Stimulated activated CD4-positive, alpha-beta T cell treated with anti-CD3 and anti-CD28 coated beads, Interleukin-4, amount 100 ng/mL, for 1 hour (primary cell): Measurements from ENCODE around the gene SMYD1.

ENCODE experiments used
- DNase-seq: peaks from one replicate; pipeline ENCODE4 v3.0.0-alpha.2; 2020

Gene SMYD1

DNA sequence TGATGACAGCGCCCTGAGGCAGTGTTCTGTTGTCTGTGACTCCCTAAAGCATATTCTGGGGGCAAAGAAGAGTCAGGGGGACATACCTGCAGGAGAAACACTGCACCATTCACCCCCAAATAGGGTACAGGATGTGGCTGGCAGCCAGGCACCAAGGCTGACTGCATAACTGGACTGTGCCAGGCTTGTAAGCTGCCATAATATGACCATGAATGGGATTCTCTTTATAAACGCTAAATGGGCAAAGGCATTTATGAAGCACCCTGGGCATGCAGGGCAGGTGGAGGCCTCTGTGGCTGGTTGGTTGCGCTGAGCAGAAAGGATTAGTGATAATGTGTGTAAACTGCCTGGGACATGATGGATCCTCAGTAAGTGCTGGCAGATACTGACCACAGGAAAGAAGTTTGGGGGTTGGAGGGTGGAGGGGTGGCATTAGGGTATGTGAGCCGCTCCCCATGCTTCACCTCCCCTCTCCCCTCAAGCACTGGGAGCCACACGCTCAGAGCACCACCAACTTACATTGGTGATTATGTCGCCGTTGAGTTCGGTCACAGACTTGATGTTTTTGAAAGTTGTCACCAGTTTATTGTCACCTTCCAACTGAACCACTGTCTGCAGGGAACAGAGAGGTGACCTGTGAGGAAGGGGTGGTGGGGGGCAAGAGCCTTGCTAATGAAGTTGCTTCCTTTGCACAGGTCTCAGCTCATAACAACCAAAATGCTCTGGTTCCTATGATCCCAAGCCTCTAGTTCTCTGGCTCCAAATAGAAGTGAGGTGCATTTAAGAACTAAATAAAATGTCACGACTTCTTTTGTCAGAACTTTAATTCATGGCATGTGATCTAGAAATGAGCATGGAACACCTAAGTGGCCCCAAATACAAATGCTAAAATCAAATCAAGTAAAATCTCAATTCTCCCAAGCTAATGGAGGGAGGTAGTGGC, 56.6 kb downstream of the SMYD1 start:
- DNase-seq, result no peak

DNA sequence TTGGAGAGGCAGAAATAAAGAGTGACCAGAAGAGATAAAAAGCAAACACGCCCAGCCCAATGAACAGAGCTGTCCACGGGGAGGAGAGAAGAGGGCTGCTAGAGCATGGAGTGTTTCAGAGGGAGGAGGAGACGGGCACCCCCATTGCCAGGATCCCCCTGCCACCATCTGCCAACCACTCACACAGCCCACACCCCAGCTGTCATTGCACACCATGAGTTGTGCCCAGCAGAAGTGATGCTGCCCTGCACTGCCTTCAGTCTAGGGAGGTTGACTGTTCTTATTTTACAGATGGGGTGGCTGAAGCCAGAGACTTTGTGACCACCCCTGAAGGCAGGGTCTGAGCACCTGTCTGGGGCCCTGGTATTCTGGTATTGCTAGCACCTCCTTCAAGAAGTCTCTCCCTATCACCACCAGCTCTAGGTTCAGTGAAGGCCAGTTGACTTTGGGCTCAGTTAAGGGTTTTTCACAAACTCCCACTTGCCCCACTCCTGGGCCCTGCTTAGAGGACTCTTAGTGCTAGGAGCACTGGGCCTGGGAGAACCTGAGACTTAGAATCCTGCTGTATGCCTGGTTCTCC, 57.8 kb downstream of the SMYD1 start:
- DNase-seq, result no peak

DNA sequence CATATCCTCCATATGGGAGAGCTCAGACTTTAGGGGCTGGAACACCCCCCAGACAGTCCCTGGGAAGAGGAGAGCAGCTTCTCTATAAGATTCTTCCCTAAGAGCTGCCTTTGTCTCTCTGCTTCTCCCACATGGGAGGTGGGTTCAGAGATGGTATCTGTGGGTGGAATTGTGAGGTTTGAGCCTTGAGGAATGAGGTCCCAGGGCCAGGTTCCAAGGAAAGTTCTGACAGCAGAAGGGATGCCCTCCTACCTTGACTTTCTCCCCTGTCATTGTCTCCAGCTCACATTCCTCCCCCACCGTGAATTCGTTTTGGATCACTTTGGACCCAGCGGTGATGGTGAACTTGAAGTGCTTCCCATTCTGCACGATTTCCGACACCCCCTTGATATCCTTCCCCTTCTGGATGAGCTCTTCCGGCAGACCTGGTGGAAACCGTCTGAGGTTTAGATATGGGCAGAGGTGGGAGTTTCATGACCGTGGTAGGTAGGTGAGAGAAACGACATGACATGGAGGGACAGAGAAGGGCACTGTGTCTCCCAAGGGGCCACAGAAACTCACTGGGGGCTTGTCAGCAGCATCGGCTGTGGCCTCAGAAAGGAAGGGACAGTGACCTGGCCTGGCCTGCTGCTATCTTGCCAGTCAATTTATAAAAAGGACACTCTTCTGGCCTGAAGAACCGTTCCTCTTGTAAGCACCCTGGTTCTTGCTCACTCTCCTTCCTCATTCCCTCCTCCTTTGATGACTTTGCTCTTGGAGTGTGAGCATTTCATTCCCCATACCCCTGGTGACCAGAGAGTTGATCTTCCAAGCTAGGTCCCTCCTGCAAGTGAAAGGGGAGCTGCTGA, 58.5 kb downstream of the SMYD1 start:
- no peak for DNase-seq

DNA sequence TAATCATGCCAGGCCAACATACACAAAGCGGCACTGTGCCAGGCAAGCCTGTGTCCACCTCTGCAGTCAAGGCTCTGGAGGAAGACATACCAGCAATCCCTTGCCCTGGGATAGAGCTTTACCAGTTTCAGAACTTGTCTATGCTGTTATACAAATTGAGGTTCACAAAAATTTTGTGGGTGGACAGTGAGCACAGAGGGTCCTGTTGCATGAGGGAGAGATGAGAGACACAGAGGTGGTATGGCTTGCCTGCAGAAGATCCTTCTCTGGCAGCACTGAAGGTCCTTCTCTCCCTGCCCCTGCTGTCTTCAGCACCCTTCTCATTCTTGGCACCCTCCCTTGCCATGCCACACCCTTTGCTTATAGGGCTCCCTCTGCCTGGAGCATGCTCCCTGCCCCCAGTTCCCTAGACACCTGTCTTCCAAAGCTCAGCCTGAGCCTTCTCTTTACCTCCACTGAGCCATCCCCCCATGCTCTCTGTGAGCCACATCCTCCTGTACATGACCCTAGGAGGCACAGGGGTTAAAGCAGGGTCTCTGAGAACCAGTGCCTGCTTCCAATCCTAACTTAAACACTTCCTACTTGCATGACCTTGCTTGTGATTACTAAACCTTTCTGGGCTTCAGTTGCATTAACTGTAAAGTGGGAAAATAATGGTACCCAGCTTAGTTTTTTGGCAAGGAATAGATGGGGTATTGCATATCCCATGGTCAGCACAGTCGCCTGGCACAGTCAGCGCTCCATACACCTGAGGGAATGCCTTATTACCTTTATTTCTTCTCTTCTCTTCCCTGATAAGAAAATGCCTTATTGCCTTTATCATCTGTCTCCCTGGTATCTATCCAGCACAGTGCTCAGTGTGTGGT, 59.4 kb downstream of the SMYD1 start:
- no peak for DNase-seq

DNA sequence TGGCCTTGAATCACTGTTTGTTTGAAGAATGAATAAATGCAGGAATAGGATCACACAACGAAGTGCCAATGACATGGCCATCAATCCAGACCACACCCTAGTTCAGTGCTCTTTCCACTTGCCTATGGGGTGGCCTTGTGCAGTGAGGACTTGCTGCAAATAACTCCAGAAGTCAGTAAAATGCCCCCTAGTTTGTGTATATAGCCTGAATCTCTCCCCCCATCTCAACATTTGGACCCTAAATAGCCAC, 59.9 kb downstream of the SMYD1 start:
- no peak for DNase-seq

DNA sequence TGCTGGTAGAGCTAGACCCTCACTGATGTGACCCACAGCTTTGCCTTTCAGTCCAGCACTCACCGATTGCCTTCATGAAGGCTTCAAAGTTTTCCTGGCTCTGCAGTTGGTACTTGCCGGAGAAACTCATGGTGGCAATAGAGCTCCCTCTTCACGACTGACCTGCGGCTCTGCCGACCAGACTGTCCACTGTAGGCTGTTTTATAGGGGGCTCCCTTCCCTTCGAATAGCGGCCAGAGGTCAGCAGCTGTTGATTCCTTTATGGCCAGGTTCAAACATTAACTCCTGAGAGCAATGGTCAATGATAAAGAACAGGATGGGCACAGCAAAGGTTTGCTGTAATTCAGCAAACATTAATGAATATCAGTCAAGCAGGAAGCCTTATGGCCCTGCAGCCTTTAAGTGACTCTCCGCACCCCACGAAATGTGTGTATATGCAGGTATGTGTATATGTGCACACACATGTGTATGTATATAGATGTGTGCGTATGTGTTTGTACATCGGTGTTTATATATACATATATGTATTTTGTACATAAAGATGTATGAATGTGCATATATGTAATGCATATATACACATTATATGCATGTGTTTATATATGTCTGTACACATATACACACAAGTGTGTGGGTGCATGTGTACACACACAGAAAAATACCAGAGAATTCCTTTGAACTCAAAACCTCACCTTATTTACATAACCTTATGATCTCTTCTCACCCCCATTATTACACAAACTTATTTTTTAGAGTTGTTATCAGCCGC, 60.4 kb downstream of the SMYD1 start, which contains the start of gene FABP1:
Gene FABP1 (minus strand): TSS at position 175 of the 766 bp plus-strand sequence. CDS start 45 bp downstream, at position 130.
- DNase-seq, result no peak

DNA sequence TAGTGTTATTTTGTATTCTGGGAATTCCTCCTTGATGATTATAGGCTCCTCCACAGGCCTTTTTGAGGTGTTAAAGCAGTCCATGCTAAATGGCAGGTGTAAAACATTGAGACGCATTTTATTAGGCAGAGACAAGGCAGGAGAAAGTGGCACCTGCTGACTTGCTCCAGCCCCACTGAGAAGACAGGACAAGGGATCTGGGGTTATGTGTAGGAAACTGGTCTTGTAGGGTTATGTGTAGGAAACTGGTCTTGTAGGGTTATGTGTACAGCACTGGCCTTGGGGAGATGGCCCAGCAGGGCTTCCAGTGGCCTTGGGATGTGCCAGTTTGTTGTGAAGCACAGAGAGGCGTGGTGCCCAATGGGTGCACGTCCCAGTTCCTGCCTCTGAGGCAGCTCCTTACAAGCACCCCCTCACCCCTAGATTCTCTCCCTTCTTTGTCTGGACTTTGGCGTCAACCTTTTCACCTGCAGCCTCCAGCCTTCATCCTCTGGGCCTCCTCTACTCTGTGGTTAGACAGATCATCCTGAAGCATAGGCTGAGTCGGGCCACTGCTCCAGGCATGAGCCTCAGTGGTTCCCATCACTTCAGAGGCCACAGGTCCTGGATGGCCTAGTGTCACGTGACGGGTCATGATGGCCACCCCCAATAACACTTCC, 61.2 kb downstream of the SMYD1 start:
- DNase-seq, result no peak

DNA sequence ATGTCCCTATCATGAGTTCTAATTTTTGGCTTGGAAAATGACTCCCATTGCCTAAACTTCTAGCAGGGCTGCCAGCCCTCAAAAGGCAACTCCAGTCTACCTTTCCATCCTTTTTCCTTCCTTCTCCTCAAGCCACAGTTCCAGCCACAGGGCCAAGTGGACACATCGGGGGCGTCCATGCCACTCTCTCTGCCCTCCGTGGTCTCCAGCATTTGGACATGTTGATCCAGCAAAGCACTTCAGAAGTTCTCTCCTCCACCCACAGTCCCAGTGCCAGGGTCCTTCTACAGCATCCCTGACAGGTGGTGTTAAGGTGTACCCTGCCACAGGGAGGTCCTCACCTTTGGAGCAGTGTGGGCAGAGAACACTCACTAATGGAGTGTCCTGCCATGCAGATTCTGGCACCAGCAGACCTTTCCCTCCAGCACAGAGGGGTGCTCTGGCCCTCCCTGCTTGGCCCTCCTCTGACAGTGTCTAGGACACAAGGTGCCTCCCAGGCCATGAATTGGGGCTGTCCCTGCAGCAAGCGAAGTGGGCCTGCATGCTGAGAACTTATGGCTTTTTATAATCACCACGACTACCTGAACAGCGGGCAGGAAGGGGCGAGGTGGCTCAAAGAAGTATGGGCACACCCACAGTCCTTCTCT, 61.8 kb downstream of the SMYD1 start:
- no peak for DNase-seq

DNA sequence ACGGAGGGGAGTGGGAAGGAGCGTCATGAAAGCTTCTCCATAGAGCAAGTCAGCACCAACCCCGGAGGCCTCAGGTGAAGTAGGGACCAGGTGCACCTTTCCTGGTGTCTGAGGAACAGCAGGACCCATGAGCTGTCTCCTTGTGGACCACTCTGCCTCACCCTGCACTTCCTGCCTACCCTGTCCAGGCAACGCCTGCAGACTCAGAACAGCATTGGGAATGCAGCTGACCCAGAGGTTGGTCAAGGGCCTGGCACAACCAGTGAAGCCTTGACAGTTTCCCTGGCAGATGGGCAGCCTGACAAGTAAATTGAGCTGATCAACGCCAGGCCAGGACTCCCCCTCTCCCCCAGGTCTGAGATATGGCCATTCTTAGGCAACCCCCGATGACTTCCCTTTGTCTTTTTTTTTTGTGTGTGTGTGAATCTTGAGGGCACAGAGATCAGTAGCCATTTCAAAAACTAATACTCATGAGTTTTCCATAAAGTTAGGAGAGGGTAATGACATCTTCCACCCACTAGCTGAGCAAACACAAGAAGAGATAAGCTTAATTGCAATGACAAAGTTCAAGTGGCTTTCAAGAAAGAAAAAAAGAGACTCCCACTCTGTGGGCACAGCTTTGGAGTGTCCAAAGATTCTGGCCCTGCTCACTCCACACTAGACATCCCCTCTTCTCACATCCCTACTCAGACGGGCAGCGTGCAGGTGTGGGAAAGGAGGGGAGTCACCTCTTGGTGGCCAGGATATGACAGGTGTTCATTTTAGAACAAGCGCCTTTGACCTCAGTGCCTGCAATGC, 63.8 kb downstream of the SMYD1 start:
- DNase-seq, result no peak

DNA sequence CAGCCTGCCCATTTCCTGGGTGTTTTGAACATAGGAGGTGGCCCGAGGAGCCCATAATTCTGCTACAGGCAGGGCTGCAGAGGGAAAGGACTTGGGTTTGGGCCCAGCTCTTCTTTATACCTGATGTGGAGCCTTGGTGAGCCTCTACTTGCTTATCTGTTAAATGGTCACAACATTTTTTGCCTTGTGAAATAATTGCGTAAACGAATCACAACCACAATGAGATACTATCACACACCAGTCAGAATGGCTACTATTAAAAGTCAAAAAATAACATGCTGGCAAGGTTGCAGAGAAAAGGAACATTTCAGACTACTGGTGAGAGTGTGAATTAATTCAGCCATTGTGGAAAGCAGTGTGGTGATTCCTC, 64.4 kb downstream of the SMYD1 start:
- DNase-seq, result no peak

DNA sequence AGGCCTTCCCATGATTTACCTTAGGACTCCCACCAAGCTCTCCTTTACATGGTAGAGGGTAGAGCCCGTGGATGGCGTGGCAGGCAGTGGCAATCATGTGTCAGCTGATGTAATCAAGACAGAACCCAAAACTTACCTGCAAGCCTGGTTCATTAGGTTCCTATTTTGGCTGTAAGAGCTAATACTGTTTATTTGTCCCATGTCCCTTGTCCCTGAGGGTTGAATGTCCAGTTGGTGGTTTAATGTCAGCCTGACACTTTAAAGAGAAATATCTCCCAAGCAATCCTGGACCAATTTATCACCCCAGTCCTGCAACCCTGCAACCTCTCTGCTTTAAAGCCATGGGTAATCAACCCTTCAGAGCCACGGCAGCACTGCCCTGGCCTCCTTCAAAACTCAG, 66.2 kb downstream of the SMYD1 start:
- no peak for DNase-seq

DNA sequence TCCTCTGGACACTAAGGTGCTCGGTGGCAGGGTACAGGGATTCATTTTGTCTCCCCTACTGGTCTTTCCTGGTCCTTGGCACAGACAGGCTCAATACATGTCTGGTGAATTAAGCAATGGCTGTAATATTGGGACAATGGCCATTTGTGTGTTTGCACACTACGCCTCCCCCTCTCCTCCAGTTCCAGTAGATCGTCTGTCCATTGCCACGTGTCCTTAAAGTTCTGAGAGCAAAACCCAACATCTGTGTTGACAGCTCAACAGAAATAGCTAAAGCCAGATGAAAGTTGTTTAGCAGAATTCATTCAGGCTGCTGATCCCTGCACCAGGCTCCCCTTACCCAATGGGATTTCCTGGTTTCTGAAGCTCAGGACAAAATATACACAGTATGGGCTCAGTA, 69.2 kb downstream of the SMYD1 start:
- DNase-seq, result no peak

DNA sequence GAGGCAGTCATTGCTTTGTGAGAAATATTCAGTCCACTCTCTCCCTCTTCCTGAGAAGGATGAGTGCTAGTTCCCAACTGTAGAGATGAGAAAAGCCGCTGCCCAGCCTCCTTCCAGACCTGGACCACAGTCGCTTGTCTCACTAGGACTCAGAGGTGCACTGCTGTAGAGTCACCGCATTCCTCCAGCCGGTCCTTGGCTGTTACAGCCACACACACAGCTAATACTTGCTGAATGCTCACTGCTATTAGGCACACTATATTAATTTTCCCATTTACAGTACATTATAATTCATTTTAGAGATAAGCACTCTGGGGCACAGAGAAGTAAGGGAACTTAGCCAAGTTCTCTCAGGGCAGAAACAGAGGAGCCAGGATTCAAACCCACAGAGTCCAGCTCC, 70.2 kb downstream of the SMYD1 start:
- DNase-seq, result no peak

DNA sequence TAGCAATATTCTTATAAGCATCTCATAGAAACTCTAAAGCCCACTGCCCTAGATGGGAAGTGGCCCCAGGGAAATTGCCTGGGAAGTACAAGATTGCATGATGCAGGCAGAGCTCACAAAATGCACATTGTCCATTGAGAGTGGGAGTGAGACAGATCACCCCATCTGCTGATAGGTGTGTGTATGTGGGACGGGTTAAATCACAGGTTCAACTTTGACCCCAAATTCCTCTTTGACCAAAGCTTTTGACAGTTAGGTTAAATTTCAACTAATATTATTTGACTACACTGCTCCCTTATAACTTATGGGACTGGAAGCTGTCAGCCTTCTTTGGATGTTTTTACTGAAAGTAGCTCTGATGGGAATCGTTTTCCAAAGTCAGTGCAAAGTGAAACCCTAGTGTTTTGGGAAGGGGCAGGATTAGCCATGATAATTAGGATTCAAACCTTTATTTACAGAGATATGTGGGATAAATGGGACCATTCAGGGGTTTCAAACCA, 71.6 kb downstream of the SMYD1 start:
- DNase-seq, result no peak

DNA sequence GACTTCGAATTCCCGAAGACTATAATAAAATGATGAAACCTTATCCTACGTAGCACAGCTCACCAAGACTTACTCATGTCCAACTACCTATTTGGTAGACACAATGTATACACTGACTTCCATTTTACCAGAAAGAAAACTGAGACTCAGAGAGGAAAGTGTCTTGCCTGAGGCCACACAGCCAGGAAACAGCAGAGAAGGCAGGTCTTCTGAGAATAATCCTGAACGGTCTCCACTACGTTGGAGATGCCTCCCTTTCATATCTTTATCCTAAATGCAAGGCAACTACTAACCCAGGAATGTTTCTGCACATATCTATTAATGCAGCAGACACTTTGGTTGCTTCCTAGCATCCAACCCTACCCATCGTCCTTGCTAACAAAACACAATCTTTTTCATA, 72.2 kb downstream of the SMYD1 start:
- DNase-seq, result no peak

DNA sequence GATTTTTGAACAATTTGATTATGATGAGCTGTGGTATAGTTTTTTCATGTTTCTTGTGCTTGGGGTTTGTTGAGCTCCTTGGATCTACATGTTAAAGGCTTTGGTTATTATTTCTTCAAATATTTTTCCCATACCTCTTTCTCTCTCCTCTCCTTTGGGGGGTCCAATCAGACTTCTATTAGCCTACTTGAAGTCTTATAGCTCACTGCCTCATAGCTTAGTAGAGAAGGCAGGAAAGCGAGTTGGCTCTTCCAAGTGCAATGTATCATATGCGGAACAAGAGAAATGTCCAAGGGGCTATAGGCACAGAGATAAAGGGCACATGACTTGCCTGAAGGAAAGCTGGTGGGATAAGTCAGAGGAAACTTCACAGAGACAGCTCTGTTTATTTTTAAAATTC, 74.3 kb downstream of the SMYD1 start:
- no peak for DNase-seq

DNA sequence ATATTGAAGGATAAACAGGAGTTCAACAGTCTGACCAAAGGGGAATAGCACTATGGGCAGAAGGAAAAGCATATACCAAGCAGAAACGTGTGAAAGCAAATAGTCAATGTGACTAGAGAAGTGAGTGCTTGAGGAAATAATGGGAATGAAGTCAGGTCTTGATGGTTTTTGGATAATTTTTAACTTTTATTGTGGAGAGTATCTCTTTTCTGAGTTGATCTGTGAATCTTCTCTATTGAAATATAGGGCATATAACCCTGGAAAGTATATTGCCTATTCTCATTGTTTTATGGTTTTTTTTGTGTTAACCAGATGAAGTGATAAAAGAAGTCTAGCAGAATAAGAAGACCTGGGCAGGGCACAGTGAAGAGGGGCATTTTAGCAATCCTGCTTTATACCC, 76.6 kb downstream of the SMYD1 start:
- DNase-seq, result no peak

DNA sequence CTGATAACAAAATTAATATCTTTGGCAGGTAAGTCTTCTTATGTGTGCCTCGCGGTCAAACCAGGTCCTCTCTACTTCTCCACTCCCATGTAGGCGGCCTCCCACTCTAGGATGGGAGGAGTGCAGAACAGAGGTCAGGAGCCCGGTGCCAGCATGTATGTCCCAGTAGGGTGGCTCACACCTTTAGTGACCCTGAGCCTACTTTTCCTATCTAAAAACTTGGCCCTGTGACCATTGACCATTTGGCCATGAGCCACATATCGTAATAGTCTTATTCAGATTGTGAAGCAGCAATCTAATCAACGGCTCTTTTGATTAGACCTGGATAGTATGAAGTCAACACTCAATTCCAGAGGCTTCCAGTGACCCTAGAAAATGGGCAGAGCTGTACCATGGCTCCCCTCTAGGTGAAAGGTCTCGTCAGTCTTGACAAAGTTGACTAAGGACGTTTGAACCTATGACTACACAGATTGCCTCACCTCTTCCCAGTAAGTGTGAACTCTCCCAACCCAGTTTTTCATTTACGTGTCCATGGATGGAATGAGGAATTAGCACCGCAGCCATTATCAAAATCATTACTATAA, 77.4 kb downstream of the SMYD1 start:
- no peak for DNase-seq

DNA sequence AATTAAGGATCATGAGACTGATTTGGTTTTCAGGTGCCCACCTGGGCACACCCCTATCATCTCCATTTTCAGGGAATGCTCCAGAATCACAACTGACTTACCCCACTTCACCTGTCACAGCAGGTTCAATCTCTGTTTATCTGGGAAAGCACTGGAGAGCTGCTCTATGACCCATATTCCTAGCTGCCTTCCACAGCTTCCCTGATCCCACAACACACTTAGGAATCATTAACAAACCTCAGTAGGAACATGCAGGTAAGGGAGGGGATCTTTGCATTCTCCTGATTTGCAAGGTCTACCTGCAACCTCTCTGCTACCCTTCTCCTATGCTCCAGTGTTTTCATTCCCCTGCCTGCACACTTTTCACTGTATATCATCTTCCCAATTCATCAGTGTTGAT, 79.0 kb downstream of the SMYD1 start:
- DNase-seq, result no peak

DNA sequence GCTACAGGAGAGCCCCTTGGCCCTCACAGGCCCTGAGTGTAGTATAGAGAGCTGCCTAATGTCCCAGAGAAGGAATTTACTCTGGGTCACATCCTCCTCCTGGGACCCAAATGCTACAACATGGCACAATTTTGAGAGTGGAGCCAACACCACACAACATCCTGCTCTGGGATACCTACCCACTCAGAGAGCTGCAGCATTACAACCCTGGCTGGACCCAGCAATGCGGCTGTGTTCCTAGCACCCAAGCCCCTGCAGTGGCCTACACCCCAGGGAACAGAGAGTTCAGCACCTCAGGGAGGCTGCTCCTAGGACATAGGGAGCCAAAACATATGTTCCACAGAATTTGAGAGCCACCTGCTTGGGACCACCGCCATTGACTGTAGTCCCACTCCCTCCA, 79.5 kb downstream of the SMYD1 start:
- no peak for DNase-seq
